ENCODE results near the gene CHRM5. TPM values are rescaled to one million over a fixed set of nuclear protein-coding genes. Genes with fewer than 3 reads are reported as not detected.
A peak's percentile ranks its signal among the peaks of the same experiment; 100 is the strongest.

CHRM5 gene
- total and polyA plus RNA-seq, 9 of the 15 experiments (the other 6 are each of a cell fraction or from before 2014, with no cell fraction given), result not detected

DNA sequence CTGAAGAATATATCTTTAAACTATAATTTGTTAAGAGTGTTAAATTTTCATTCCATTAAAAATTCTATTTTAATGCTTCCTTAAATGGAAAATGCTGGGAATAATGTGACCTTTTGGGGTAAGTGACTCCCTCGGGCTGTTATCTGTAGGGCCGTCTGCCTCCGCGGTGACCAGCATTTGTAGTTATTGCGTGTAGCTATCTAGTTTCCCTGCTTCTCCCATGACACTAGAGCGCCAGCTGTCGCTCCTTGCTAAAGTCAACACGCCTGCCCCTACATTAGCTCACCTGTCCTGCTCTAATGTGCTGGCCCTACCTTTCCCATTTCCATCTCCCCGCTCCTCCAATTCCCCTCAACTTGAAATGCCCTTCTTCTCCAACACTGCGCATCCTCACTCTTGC lies 12.4 kb upstream of the CHRM5 start (continued):
- no peak for TF ChIP-seq SMARCA5 (IDR thresholded peaks at IDR 0.05)
- TF ChIP-seq RBM17 (IDR thresholded peaks at IDR 0.05; ENCODE audit: borderline replicate concordance, low read depth, low read length), result no peak
- TF ChIP-seq MEF2A (IDR thresholded peaks at IDR 0.05; ENCODE audit: control insufficient read depth, low read depth, low read length), result no peak
- TF ChIP-seq RAD21 (CRISPR knock-in tag; conservative IDR thresholded peaks at IDR 0.05 in 1 of 2, IDR thresholded peaks at IDR 0.05 in 1 of 2), result peak; percentile 39 to 52
- TF ChIP-seq ETV1 (tag; conservative IDR thresholded peaks at IDR 0.05; ENCODE audit: low read depth), result no peak
- TF ChIP-seq ZNF561 (CRISPR knock-in tag; conservative IDR thresholded peaks at IDR 0.05), result no peak
- no peak for TF ChIP-seq BCL6 (CRISPR knock-in tag; IDR thresholded peaks at IDR 0.05)
- no peak for TF ChIP-seq ZKSCAN8 (CRISPR knock-in tag; IDR thresholded peaks at IDR 0.05)
- TF ChIP-seq UBTF (IDR thresholded peaks at IDR 0.05; ENCODE audit: borderline replicate concordance in 1 of 2, low read depth in 2 of 2, low read length in 2 of 2), result no peak
- TF ChIP-seq NCOA2 (IDR thresholded peaks at IDR 0.05; ENCODE audit: partially characterized antibody in 2 of 2), result no peak
- no peak for TF ChIP-seq ZBTB9 (CRISPR knock-in tag; IDR thresholded peaks at IDR 0.05)
- TF ChIP-seq ZNF589 (CRISPR knock-in tag; IDR thresholded peaks at IDR 0.05; ENCODE audit: low read depth), result no peak
- no peak for TF ChIP-seq ZFX (CRISPR knock-in tag; IDR thresholded peaks at IDR 0.05)
- TF ChIP-seq, protein P1, sequence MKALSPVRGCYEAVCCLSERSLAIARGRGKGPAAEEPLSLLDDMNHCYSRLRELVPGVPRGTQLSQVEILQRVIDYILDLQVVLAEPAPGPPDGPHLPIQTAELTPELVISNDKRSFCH (CRISPR knock-in tag; IDR thresholded peaks at IDR 0.05), result no peak
- TF ChIP-seq, protein P1 (tag; IDR thresholded peaks at IDR 0.05), result peak; percentile 83
- TF ChIP-seq TAL1 (IDR thresholded peaks at IDR 0.05), result peak; percentile 42; the same call in 1 of the 2 replicates
- no peak for TF ChIP-seq ZNF232 (CRISPR knock-in tag; IDR thresholded peaks at IDR 0.05)
- TF ChIP-seq RBM25 (IDR thresholded peaks at IDR 0.05; ENCODE audit: low read depth, low read length, severe bottlenecking), result no peak
- TF ChIP-seq CREBBP (IDR thresholded peaks at IDR 0.05; ENCODE audit: low read depth, low read length), result no peak
- no peak for TF ChIP-seq ZHX1 (conservative IDR thresholded peaks at IDR 0.05; ENCODE audit: low read length)
- TF ChIP-seq PURB (CRISPR knock-in tag; IDR thresholded peaks at IDR 0.05; ENCODE audit: low read depth), result no peak
- no peak for TF ChIP-seq SRSF3 (IDR thresholded peaks at IDR 0.05; ENCODE audit: insufficient read depth, low read length)
- no peak for TF ChIP-seq ZNF174 (CRISPR knock-in tag; IDR thresholded peaks at IDR 0.05)
- no peak for TF ChIP-seq ZNF75A (CRISPR knock-in tag; IDR thresholded peaks at IDR 0.05)

All from K562 (cell line).